Left colon (tissue), 2 donors: Measurements from ENCODE around the gene FKBP15. TPM values are rescaled to one million over a fixed set of nuclear protein-coding genes. Genes with fewer than 3 reads are reported as not detected.
"Not testable (repeated sequence)": the region's sequence is repeated elsewhere in the genome, so short reads cannot be mapped to it uniquely, and the experiment has no call there.

Source experiments
- ATAC-seq: fragments of 200-7000 bp; cut with Tn5 transposase; one replicate; pipeline ENCODE4 v1.9.1; 2020; ENCODE audit warnings: mild to moderate bottlenecking, moderate library complexity
- DNase-seq, 2 donors: peaks; one replicate each; pipeline ENCODE4 v3.0.0-alpha.2; 2020
- intact Hi-C, 2 donors: fragments of 100-400 bp; cut with DNase I in 1 of 2; cut with micrococcal nuclease in 1 of 2; formaldehyde crosslinking; loops; one replicate each; pipeline versions ENCODE4 v1.11.2 to v1.14.0; 2022; cut with DNase I, micrococcal nuclease
- total RNA-seq, 2 donors: library from RNA; stranded (reverse); fragmentation: NEBNext Ultra II Directional; extraction: Animal tissue kit (Norgen Biotek cat#: 25700); gene quantifications; one replicate each; pipeline ENCODE4 v1.2.1, GENCODE V29; 2021
- donor health status: DM: no; HTN: no; CAD: no.
- donor health status: DM: yes; HTN: yes; CAD: no.

Gene FKBP15
- total RNA-seq, 2 donors from 2014 or later, result 23.5 to 25.0 TPM

DNA sequence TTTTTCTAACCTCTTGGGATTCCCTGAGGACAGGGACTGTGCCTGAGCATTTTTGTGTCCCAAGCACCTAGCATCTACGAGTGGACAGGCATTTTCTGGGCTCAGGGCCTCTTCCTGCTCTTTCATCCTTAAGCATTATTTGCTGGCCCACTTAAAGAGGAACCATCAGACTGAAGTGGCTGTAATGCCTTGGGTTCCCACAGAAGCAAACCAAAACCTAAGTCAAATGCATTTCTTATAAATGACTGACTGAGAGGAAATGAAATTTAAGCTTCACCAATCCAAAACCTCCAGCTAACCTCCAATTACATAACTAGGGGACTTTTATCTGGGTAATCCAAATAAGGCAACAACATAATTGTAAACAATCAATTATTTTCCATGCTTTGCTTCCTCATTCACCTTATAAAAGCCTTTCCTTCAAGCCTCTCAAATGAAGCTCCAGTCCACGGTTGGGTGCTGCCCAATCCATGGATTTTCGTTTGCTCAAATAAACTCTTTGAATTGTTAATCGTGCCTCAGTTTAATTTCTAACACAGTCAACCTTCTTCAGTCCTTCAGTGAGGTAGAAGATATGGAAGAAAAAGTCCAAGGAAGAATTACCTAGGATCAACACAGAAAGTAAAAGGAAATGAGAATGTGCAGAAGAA lies 95.6 kb downstream of the FKBP15 start:
- ATAC-seq, result no peak
- intact Hi-C loops, result no loop called here

DNA sequence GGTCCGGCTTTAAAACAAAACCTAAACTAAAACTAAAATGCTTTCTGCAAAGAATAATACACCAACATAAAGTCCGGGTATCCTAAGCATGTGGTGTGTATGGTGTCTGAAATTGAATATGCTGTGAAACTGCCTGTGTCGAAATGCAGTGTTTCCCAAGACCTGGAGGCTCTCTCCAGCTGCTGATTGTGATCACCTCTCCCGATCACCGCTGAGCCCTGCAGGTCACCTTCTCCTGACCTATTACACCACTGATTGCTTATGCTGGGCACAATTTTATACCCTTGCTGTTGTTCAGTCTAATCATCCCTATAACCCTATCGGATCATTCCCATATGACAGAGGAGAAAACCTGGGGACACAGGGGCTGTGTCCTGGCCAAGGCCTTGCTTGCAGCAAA lies 102.2 kb downstream of the FKBP15 start:
- ATAC-seq, DNase-seq, intact Hi-C loops: not testable (repeated sequence)

More for the DNA sequence above, 95.6 kb downstream of the FKBP15 start:
- no peak for DNase-seq

Other genes starting within 250 kb of the FKBP15 start
- gene ZNF883, start 209.1 kb downstream of the FKBP15 start, total RNA-seq, result under 1 TPM; 0.39 to 0.43 TPM
- gene ZFP37, start 164.6 kb downstream of the FKBP15 start, total RNA-seq, result under 1 TPM; 0.52 to 0.67 TPM
- 10 to 100 TPM; 25.4 to 26.3 TPM for gene SLC31A2, start 70.3 kb downstream of the FKBP15 start, total RNA-seq
- gene SLC31A1, start 267 bp upstream of the FKBP15 start, total RNA-seq, result 10 to 100 TPM; 34.5 to 55.8 TPM
- 10 to 100 TPM; 23.6 to 25.6 TPM for gene CDC26, start 54.3 kb upstream of the FKBP15 start, total RNA-seq
- gene PRPF4, start 54.4 kb upstream of the FKBP15 start, total RNA-seq, result 10 to 100 TPM; 12.0 to 13.6 TPM
- 1 to 10 TPM in 1 of 2 donors, under 1 TPM in 1; 0.85 to 1.3 TPM for gene RNF183, start 82.1 kb upstream of the FKBP15 start, total RNA-seq
- 1 to 10 TPM; 3.0 to 3.6 TPM for gene WDR31, start 119.0 kb upstream of the FKBP15 start, total RNA-seq
- 10 to 100 TPM; 32.6 to 39.9 TPM for gene BSPRY, start 128.3 kb upstream of the FKBP15 start, total RNA-seq
- gene HDHD3, start 155.7 kb upstream of the FKBP15 start, total RNA-seq, result 100 to 1,000 TPM; 143 to 156 TPM
- gene ALAD, start 180.0 kb upstream of the FKBP15 start, total RNA-seq, result 10 to 100 TPM; 58.8 to 64.1 TPM
- gene POLE3, start 189.4 kb upstream of the FKBP15 start, total RNA-seq, result 10 to 100 TPM; 19.5 to 23.3 TPM
- gene C9orf43, start 189.5 kb upstream of the FKBP15 start, total RNA-seq, result under 1 TPM; 0.11 to 0.21 TPM
- gene RGS3, start 242.4 kb upstream of the FKBP15 start, total RNA-seq, result 10 to 100 TPM; 59.6 to 74.8 TPM